Right lobe of liver (tissue), 6 donors: Measurements from ENCODE around the gene GRID1. TPM values are rescaled to one million over a fixed set of nuclear protein-coding genes. Genes with fewer than 3 reads are reported as not detected.

ENCODE experiments used
- ATAC-seq, 4 donors: fragments of 200-7000 bp; cut with Tn5 transposase; one replicate each; pipeline ENCODE4 v1.9.1; 2020; ENCODE audit warnings: mild to moderate bottlenecking in 4 of 4, moderate library complexity in 4 of 4
- DNase-seq, 3 donors: peaks; one replicate each; pipeline ENCODE4 v3.0.0-alpha.2; 2020
- H3K27ac ChIP-seq, 3 donors: fragments of 200-600 bp; one replicate each; pipeline ENCODE4 v1.8.0; 2022
- H3K27me3 ChIP-seq, 2 donors: fragments of 200-600 bp; one replicate each; pipeline ENCODE4 v1.8.0; 2022
- H3K36me3 ChIP-seq, 4 donors: fragments of 200-600 bp; sonication (generic) in 1 of 4; one replicate each; pipeline versions ENCODE4 v1.5.1 to v1.8.0; 2017 to 2022; ENCODE audit warnings: control low read depth in 1 of 4
- H3K4me1 ChIP-seq, 4 donors: fragments of 200-600 bp; sonication (generic) in 1 of 4; one replicate each; pipeline versions ENCODE4 v1.5.1 to v1.8.0; 2017 to 2022; ENCODE audit warnings: control low read depth in 1 of 4
- H3K4me3 ChIP-seq, 3 donors: fragments of 200-600 bp; one replicate each; pipeline ENCODE4 v1.8.0; 2022
- H3K9me3 ChIP-seq, 4 donors: fragments of 200-600 bp; sonication (generic) in 1 of 4; one replicate each; pipeline versions ENCODE4 v1.5.1 to v1.8.0; 2017 to 2022; ENCODE audit warnings: control low read depth in 1 of 4
- POLR2A ChIP-seq: fragments of 450-650 bp; IDR thresholded peaks from one replicate; pipeline ENCODE4 v1.6.1; 2017; ENCODE audit warnings: antibody characterized with exemption, mild to moderate bottlenecking
- WGBS: methylation state at CpG from one replicate; pipeline ENCODE4 v1.1.6; 2018; ENCODE audit warnings: low coverage, low lambda C conversion rate; ENCODE audit not compliant: insufficient coverage; ENCODE audit errors: missing lambda C conversion rate; 5-methylcytosine and 5-hydroxymethylcytosine counted together
- intact Hi-C, 2 donors: fragments of 100-400 bp; cut with DNase I; formaldehyde crosslinking; loops; one replicate each; pipeline versions ENCODE4 v1.11.2 to v1.14.1; 2022
- total RNA-seq, 6 experiments: library from RNA; depleted of rRNA in 2 of 6; stranded (reverse); fragments of >200 nt in 2 of 6; fragmentation: NEBNext Ultra II Directional in 3 of 6; extraction: Animal tissue kit (Norgen Biotek cat#: 25700) in 3 of 6; gene quantifications; one replicate each; pipeline versions ENCODE4 v1.1.0 to v1.2.4, GENCODE V29; 2016 to 2023
- TF ChIP-seq, protein P1 (sequence below), 4 donors: fragments of 200-600 bp in 3 of 4; fragments of 450-650 bp in 1 of 4; IDR thresholded peaks; one replicate each; pipeline versions ENCODE4 v1.5.1 to v1.8.0; 2016 to 2022; ENCODE audit warnings: antibody characterized with exemption in 4 of 4, mild to moderate bottlenecking in 2 of 4
- donor health status: DM: no; HTN: yes; CAD: no.
- donor health status: DM: no; HTN: no; CAD: no.
- donor health status: DM: no; HTN: no; CAD: no.
- donor health status: DM: no; HTN: yes; CAD: no.
- donor health status: DM: no; HTN: yes; CAD: no.

Gene GRID1
- total RNA-seq, 6 experiments from 2014 or later = 0.05 to 1.9 (median 0.81) TPM

DNA sequence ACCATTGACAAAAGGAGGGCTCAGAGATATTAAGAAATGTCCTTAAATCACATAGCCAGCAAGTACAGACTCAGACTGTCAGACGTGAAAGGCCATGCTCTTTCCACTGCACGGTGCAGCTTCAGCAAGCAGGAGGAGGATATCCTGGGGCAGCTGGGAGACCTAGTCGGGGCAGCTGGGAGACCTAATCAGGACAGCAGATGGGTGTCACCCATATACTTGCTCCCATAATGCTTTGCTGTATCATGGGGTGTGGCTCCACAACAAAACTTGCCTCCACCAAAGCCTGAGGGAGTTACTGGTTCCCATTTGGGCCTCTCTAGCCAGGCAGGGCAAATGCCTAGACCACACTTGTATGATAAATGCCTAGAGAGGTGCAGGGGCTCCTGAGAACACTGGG lies 55.4 kb downstream of the GRID1 start:
- Histone ChIP-seq H3K27me3 (no peaks in the 10 kb centered on the region), H3K4me1 (no peaks in the 10 kb centered on the region), H3K27ac (no peak overlapping the region), H3K9me3 (no peaks in the 10 kb centered on the region), H3K36me3 (no peaks in the 10 kb centered on the region), H3K4me3 (no peak overlapping the region)
- TF ChIP-seq POLR2A = no peak
- TF ChIP-seq, protein P1, sequence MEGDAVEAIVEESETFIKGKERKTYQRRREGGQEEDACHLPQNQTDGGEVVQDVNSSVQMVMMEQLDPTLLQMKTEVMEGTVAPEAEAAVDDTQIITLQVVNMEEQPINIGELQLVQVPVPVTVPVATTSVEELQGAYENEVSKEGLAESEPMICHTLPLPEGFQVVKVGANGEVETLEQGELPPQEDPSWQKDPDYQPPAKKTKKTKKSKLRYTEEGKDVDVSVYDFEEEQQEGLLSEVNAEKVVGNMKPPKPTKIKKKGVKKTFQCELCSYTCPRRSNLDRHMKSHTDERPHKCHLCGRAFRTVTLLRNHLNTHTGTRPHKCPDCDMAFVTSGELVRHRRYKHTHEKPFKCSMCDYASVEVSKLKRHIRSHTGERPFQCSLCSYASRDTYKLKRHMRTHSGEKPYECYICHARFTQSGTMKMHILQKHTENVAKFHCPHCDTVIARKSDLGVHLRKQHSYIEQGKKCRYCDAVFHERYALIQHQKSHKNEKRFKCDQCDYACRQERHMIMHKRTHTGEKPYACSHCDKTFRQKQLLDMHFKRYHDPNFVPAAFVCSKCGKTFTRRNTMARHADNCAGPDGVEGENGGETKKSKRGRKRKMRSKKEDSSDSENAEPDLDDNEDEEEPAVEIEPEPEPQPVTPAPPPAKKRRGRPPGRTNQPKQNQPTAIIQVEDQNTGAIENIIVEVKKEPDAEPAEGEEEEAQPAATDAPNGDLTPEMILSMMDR (IDR thresholded peaks at IDR 0.05) = no peak
- ATAC-seq (no peak), DNase-seq (no peak)
- 25% methylated on average over 2 of the region's 3 CpGs for WGBS
- intact Hi-C loops = no loop called here

DNA sequence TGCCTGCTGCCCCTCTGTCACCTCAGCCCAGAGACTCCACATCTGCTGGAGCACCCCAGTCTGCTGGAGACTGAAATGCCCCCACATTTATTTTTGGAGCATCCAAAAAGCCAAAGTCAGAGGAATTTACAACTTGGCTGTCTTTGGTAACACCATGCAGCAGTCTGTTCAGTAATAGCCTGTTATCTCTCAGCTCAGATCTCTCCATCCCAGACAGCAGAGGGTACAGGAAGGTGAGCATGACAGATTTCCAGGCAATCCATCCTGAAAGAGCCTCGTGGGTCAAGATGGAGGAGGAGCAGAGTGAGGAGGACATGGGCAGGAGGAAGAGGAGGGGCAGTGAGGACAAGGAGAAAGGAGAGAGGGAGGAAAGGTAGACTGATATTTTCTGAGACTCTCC lies 55.9 kb downstream of the GRID1 start:
- Histone ChIP-seq H3K9me3 (no peaks in the 10 kb centered on the region), H3K4me3 (no peak overlapping the region), H3K36me3 (no peaks in the 10 kb centered on the region), H3K4me1 (no peaks in the 10 kb centered on the region), H3K27me3 (no peaks in the 10 kb centered on the region), H3K27ac (no peak overlapping the region)
- TF ChIP-seq POLR2A = no peak
- TF ChIP-seq, protein P1 (IDR thresholded peaks at IDR 0.05) = no peak
- intact Hi-C loops = no loop called here
- WGBS = 7% methylated on average over 1 of the region's 1 CpG
- peak in 1 of 3 donors; percentile 5 for DNase-seq
- ATAC-seq = no peak

DNA sequence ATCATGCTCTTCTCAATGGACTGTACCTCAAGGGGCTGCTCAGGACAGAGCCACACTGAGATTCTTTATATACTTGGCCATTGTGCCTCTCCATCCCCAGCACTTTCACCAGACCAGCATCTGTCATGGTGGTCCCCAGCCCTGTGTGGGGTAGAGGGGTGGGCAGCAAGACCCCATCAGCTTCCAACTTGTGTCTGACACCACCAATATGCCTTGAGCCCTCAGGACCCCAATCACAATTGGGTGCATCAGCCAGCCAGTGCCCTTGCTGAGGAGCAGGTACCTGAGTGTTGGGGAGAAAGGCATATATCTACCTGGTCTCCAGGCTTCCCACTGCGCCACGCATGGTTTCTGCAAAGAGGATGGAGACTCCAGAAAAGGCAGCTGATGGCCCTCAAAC lies 56.3 kb downstream of the GRID1 start:
- no peak overlapping the region for H3K27ac ChIP-seq
- TF ChIP-seq, protein P1 (IDR thresholded peaks at IDR 0.05) = no peak
- no peak for TF ChIP-seq POLR2A
- H3K4me1 ChIP-seq = no peaks in the 10 kb centered on the region
- no peaks in the 10 kb centered on the region for H3K36me3 ChIP-seq
- no peak for ATAC-seq
- peak in 1 of 3 donors; percentile 20 for DNase-seq
- H3K9me3 ChIP-seq = no peaks in the 10 kb centered on the region
- H3K4me3 ChIP-seq = no peak overlapping the region
- H3K27me3 ChIP-seq = no peaks in the 10 kb centered on the region
- intact Hi-C loops = no loop called here
- WGBS = no CpG with 5 or more reads among the region's 2 CpGs

DNA sequence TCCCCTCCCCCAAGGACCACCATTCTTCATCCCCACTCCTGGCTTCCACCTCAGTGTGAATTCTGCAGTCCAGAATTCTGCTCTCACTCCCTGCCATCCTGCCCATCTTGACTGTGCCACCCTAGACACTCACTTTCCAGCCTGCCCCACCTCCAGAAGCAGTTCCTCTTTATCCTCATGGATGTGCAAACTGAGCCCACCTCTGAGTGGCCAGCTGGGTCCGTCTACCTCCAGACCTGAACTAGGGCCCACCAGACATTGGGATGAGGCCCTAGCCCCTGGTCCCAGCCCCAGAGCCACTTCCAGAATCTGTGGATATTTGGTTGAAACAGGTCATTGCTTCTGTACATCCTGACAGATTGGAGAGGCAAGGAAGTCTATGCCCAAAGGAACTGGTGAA lies 58.5 kb downstream of the GRID1 start:
- Histone ChIP-seq H3K4me3 (no peak overlapping the region), H3K36me3 (no peaks in the 10 kb centered on the region), H3K27me3 (no peaks in the 10 kb centered on the region), H3K4me1 (no peaks in the 10 kb centered on the region), H3K27ac (no peak overlapping the region), H3K9me3 (no peaks in the 10 kb centered on the region)
- intact Hi-C loops = no loop called here
- 38% methylated on average over 1 of the region's 1 CpG for WGBS
- ATAC-seq = no peak
- peak in 1 of 3 donors; percentile 18 for DNase-seq
- TF ChIP-seq, protein P1 (IDR thresholded peaks at IDR 0.05) = no peak
- TF ChIP-seq POLR2A = no peak
